NCI-H345 (cell line): ENCODE results near the gene RAB8A.
"Not testable (repeated sequence)": the region's sequence is repeated elsewhere in the genome, so short reads cannot be mapped to it uniquely, and the experiment has no call there.

ENCODE experiments used
- DNase-seq: peaks from one replicate; lab custom pipeline; 2025; lab: John Stamatoyannopoulos, UW

The RAB8A gene

GRCh38 chr19:16078759-16079707 lies 32.7 kb upstream of the RAB8A start:
- DNase-seq, result no peak

- no peak for DNase-seq
These were observed 27.5 kb upstream of the RAB8A start for GRCh38 chr19:16084067-16084685.

GRCh38 chr19:16085115-16085514 lies 26.6 kb upstream of the RAB8A start:
- DNase-seq, result no peak

GRCh38 chr19:16087404-16087803 lies 24.3 kb upstream of the RAB8A start:
- DNase-seq, result not testable (repeated sequence)

GRCh38 chr19:16087940-16088339 lies 23.7 kb upstream of the RAB8A start:
- DNase-seq, result no peak

GRCh38 chr19:16088351-16089009 lies 23.2 kb upstream of the RAB8A start:
- DNase-seq, result no peak

GRCh38 chr19:16089010-16089846 lies 22.5 kb upstream of the RAB8A start:
- DNase-seq, result no peak

- DNase-seq, result no peak
These were observed 19.9 kb upstream of the RAB8A start for GRCh38 chr19:16091546-16092475.

GRCh38 chr19:16094360-16095070 lies 17.2 kb upstream of the RAB8A start:
- DNase-seq, result no peak

- no peak for DNase-seq
These were observed 16.6 kb upstream of the RAB8A start for GRCh38 chr19:16095071-16095571.

GRCh38 chr19:16096280-16096855 lies 15.3 kb upstream of the RAB8A start:
- no peak for DNase-seq

- no peak for DNase-seq
These were observed 13.3 kb upstream of the RAB8A start for GRCh38 chr19:16098416-16098768.

- no peak for DNase-seq
These were observed 12.9 kb upstream of the RAB8A start for GRCh38 chr19:16098821-16099220.

- DNase-seq, result not testable (repeated sequence)
These were observed 12.2 kb upstream of the RAB8A start for GRCh38 chr19:16099314-16099965.

GRCh38 chr19:16100524-16100923 lies 11.2 kb upstream of the RAB8A start:
- no peak for DNase-seq

- no peak for DNase-seq
These were observed 7.0 kb upstream of the RAB8A start for GRCh38 chr19:16104722-16105121.

GRCh38 chr19:16106121-16106520 lies 5.6 kb upstream of the RAB8A start:
- no peak for DNase-seq

- no peak for DNase-seq
These were observed 442 bp downstream of the RAB8A start for GRCh38 chr19:16111909-16112752.
